ENCODE data around the gene LZTFL1.
A peak's percentile ranks its signal among the peaks of the same experiment; 100 is the strongest.
"Not testable (repeated sequence)": the region's sequence is repeated elsewhere in the genome, so short reads cannot be mapped to it uniquely, and the experiment has no call there.

LZTFL1 gene

GRCh38 chr3:45865563-45865962 lies 23.6 kb upstream of the LZTFL1 start:
- no peak for DNase-seq (ENCODE audit: low read depth in 1 of 2, low spot score in 1 of 2)

- DNase-seq (ENCODE audit: low read depth in 1 of 2, low spot score in 1 of 2), result peak in 1 of 2 donors; percentile 21
Observed at GRCh38 chr3:45864760-45865519, 23.0 kb upstream of the LZTFL1 start.

- no peak for DNase-seq (ENCODE audit: low read depth in 1 of 2, low spot score in 1 of 2)
Observed at GRCh38 chr3:45861043-45861719, 19.3 kb upstream of the LZTFL1 start.

GRCh38 chr3:45860481-45860880 lies 18.6 kb upstream of the LZTFL1 start:
- DNase-seq (ENCODE audit: low read depth in 1 of 2, low spot score in 1 of 2), result no peak

GRCh38 chr3:45858809-45859543 lies 17.1 kb upstream of the LZTFL1 start:
- DNase-seq (ENCODE audit: low read depth in 1 of 2, low spot score in 1 of 2), result no peak

GRCh38 chr3:45857024-45857423 lies 15.1 kb upstream of the LZTFL1 start:
- DNase-seq (ENCODE audit: low read depth in 1 of 2, low spot score in 1 of 2), result not testable (repeated sequence)

GRCh38 chr3:45856323-45856722 lies 14.4 kb upstream of the LZTFL1 start:
- not testable (repeated sequence) for DNase-seq (ENCODE audit: low read depth in 1 of 2, low spot score in 1 of 2)

- DNase-seq (ENCODE audit: low read depth in 1 of 2, low spot score in 1 of 2), result no peak
Observed at GRCh38 chr3:45852828-45853227, 10.9 kb upstream of the LZTFL1 start.

- no peak for DNase-seq (ENCODE audit: low read depth in 1 of 2, low spot score in 1 of 2)
Observed at GRCh38 chr3:45848392-45848791, 6.5 kb upstream of the LZTFL1 start.

- no peak for DNase-seq (ENCODE audit: low read depth in 1 of 2, low spot score in 1 of 2)
Observed at GRCh38 chr3:45844616-45845015, 2.7 kb upstream of the LZTFL1 start.

GRCh38 chr3:45842851-45843625 lies 1.1 kb upstream of the LZTFL1 start:
- no peak for DNase-seq (ENCODE audit: low read depth in 1 of 2, low spot score in 1 of 2)

- DNase-seq (ENCODE audit: low read depth in 1 of 2, low spot score in 1 of 2), result no peak
Observed at GRCh38 chr3:45841420-45841756, 531 bp downstream of the LZTFL1 start.

GRCh38 chr3:45838466-45838865 lies 3.5 kb downstream of the LZTFL1 start:
- no peak for DNase-seq (ENCODE audit: low read depth in 1 of 2, low spot score in 1 of 2)

GRCh38 chr3:45832699-45833098 lies 9.2 kb downstream of the LZTFL1 start:
- no peak for DNase-seq (ENCODE audit: low read depth in 1 of 2, low spot score in 1 of 2)

GRCh38 chr3:45830121-45830520 lies 11.8 kb downstream of the LZTFL1 start:
- DNase-seq (ENCODE audit: low read depth in 1 of 2, low spot score in 1 of 2), result no peak

- no peak for DNase-seq (ENCODE audit: low read depth in 1 of 2, low spot score in 1 of 2)
Observed at GRCh38 chr3:45826908-45827307, 15.0 kb downstream of the LZTFL1 start.

GRCh38 chr3:45826321-45826720 lies 15.6 kb downstream of the LZTFL1 start:
- DNase-seq (ENCODE audit: low read depth in 1 of 2, low spot score in 1 of 2), result no peak

GRCh38 chr3:45821127-45821526 lies 20.8 kb downstream of the LZTFL1 start:
- no peak for DNase-seq (ENCODE audit: low read depth in 1 of 2, low spot score in 1 of 2)

- DNase-seq (ENCODE audit: low read depth in 1 of 2, low spot score in 1 of 2), result no peak
Observed at GRCh38 chr3:45819543-45819942, 22.4 kb downstream of the LZTFL1 start.

- no peak for DNase-seq (ENCODE audit: low read depth in 1 of 2, low spot score in 1 of 2)
Observed at GRCh38 chr3:45817831-45818522, 23.9 kb downstream of the LZTFL1 start.

GRCh38 chr3:45816544-45816943 lies 25.4 kb downstream of the LZTFL1 start:
- DNase-seq (ENCODE audit: low read depth in 1 of 2, low spot score in 1 of 2), result no peak
